Right forelimb (tissue), 1 donor: Measurements from ENCODE around the gene AKR1C4.
"Not testable (repeated sequence)": the region's sequence is repeated elsewhere in the genome, so short reads cannot be mapped to it uniquely, and the experiment has no call there.

Source experiments
- DNase-seq: peaks from one replicate; pipeline ENCODE4 v3.0.0-alpha.2; 2018

AKR1C4 gene

DNA sequence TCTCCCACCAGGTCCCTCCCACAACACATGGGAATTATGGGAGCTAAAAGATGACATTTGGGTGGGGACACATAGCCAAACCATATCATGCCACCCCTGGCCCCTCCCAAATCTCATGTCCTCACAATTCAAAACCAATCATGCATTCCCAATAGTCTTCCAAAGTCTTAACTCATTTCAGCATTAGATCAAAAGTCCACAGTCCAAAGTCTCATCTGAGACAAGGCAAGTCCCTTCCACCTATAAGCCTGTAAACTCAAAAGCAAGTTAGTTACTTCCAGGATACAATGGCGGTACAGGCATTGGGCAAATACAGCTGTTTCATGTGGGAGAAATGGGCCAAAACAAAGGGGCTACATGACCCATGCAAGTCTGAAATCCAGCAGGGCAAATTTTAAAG is 13.1 kb downstream of the AKR1C4 start:
- DNase-seq: not testable (repeated sequence)

DNA sequence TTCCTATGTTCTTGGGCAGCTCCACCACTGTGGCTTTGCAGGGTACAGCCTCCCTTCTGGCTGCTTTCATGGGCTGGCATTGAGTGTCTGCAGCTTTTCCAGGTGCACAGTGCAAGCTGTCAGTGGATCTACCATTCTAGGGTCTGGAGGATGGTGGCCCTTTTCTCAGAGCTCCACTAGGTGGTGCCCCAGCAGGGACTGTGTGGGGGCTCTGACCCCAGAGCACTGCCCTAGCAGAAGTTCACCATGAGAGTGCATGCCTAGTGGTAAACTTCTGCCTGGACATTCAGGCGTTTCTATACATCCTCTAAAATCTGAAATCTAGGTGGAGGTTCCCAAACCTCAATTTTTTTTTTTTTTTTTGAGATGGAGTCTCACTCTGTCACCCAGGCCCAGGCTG is 13.6 kb downstream of the AKR1C4 start:
- not testable (repeated sequence) for DNase-seq

DNA sequence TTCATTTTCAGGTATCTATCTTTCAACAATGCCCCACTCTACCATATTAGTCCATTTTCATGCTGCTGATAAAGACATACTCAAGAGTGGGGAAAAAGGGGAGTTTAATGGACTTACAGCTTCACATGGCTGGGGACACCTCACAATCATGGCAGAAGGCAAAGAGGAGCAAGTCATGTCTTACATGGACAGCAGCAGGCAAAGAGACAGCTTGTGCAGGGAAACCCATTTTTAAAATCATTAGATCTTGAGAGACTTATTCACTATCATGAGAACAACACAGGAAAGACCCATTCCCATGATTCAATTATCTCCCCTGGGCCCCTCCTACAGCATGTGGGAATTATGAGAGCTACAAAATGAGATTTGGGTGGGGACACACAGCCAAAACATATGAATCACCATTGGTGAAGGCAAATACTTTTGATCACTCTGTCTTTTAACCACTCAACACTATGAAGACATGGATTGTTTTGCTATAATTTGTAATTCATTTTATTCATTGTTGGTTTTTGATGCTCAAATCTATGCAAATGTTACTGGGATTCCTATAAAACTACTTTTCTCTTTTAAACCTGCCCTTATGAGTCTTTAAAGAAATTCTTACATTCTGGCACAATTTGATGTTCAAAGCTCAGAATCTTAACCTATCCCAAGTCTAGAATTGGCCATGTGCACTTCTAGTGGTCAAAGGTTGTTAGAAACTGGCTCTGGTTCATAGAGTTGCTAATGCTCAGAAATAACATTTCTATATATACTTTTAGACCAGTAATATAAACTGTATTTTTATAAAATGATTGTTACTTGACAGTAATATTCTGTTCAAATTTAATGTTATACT is 15.3 kb downstream of the AKR1C4 start:
- DNase-seq: no peak

DNA sequence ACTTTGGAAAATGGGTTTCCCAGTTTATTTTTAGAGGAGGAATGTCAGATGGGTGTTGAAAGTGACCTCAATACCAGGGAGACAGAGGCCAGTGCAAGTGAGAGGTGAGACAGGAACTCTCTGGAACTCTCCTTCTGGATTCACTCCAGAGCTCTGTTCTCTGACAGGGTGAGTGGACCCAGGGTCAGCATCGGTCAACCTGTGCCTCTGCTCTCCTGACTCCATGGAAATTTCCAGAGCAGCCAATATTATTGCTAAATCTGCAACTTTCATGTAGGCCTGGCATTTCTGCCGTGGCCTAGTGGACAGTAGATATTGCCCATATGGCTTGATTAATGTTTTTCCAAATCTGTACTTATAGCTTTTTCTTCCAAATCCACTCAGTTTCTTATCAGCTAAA is 20.2 kb downstream of the AKR1C4 start:
- DNase-seq: no peak

DNA sequence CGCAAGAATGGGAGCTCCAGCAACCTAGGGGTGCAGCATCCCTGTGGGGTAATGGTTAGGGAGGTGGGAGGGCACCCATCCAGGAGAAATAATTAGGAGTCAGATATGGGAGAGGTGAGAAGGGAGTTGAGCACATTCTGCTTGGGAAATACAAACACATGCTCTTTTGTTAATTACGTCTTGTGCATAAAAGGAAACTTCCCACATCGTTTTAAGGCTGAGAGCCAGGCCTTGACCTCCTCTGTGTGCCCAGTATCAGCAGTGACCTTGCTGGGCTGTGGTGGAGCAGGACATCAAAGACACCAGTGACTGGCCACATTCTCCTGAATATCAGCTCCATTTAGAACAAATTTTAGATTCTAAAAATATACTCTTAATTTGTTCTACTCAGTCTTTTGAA is 22.6 kb downstream of the AKR1C4 start:
- DNase-seq: no peak

DNA sequence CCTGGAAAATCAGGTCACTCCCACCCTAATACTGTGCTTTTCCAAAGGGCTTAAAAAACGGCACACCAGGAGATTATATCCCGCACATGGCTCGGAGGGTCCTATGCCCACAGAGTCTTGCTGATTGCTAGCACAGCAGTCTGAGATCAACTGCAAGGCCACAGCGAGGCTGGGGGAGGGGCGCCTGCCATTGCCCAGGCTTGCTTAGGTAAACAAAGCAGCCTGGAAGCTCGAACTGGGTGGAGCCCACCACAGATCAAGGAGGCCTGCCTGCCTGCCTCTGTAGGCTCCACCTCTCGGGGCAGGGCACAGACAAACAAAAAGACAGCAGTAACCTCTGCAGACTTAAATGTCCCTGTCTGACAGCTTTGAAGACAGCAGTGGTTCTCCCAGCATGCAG is 26.3 kb downstream of the AKR1C4 start:
- not testable (repeated sequence) for DNase-seq

DNA sequence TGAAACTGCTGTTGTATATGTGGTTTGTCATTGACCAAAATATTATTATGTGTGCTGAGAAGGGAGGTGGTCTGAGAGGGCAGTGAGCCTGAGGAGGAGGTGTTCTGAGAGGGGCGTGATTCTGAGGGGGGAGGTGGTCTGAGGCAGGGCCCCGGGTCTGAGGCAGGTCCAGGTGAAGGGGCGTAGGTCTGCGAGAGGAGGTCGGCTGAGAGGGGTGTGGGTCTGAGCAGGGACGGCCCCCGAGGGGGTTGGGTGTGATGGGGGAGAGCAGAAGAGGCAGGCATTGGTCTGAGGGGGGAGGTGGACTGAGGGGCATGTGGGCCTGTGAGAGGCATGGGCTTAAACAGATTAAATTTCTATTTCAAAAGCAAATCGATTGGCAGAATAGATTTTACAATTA is 32.4 kb downstream of the AKR1C4 start:
- DNase-seq: no peak

DNA sequence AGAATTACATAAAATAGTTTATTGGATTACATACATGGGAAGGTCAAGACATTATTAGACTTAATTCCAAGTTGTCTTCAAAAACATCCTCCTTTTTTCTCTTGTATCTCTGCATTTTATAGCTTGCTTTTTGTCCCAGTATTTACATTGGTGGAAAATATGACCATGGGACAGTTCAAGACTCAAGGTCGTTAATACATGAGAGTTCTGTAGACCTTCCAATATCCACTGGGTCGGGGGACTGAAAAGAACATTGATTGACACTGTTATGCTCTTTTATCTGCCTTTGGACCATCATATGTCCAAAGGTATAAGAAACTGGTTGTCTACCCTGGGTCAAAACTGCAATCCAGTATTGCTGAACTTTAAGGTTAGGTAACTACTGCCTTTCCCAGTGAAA is 36.7 kb downstream of the AKR1C4 start:
- DNase-seq: no peak

DNA sequence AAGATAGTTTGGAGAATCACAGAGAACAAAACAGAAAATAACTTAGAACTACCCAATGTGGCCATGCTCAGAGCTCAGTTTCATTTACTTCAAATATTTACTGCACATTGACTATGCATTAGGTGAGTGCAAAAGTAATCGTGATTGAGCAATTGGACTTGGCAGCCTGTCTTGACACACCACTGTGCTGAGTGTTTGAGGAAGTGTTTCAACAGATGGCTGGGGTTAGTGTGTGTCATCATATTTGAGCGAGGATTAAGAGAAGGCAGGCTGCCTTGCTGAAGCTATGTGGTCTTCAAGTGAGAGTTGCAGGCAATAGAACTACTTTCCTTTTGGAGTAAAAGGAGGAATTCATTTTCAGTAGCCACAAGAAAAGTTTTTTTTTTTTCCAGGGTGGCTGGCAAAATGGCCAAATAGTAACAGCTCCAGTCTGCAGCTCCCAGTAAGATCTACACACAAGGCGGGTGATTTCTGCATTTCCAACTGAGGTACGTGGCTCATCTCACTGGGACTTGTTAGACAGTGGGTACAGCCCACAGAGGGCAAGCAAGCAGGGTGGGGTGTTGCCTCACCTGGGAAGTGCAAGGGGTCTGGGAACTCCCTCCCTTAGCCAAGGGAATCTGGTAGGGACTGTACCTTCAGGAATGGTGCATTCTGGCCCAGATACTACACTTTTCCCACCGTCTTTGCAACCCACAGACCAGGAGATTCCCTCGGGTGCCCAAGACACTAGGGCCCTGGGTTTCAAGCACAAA is 37.6 kb downstream of the AKR1C4 start:
- no peak for DNase-seq

DNA sequence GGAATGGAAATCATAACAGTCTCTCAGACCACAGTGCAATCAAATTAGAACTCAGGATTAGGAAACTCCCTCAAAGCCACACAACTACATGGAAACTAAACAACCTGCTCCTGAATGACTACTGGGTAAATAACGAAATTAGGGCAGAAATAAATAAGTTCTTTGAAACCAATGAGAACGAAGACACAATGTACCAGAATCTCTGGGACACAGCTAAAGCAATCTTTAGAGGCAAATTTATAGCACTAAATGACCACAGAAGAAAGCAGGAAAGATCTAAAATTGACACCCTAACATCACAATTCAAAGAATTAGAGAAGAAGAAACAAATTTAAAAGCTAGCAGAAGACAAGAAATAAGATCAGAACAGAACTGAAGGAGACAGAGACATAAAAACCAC is 40.9 kb downstream of the AKR1C4 start:
- not testable (repeated sequence) for DNase-seq

DNA sequence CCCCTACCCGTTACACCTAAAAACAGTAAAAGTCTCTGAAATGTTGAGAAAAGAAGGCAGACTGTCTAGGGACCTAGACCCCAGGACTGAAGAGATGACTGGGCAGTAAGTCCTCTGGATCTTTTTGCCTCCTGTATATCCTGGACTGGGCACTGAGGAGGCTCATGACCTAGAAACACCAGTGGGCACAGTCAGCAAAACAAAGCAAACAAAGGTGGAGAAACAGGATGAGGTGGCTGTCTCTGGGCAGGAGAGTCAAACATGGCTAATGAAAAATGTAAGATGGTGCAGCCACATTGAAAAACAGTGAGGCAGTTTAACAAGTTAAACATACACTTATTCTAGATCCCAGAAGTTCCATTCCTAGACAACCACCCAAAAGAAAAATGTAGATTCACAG is 45.9 kb downstream of the AKR1C4 start:
- no peak for DNase-seq

DNA sequence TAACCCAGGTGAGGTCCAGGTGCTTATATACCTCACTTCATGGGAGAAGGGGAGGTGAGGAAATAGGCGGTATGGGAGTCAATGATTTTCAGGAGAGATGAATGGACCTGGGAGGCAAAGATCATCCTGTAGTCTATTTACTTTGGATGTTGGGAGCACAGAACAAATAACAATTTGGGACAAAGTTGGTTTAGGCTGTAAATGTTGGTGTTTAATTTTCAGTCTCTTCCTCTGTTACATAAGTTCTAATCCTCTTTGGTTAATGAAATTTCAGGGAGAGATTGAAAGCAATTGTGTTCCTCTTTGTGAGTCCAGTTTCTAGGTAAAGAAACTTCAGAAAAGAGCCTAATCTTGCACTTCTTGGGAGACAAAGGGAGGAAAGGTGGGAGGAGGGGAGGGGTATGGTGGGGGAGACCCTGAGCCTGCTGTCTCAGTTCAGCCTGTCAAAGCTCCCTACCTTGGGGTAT is 46.9 kb downstream of the AKR1C4 start:
- DNase-seq: no peak

DNA sequence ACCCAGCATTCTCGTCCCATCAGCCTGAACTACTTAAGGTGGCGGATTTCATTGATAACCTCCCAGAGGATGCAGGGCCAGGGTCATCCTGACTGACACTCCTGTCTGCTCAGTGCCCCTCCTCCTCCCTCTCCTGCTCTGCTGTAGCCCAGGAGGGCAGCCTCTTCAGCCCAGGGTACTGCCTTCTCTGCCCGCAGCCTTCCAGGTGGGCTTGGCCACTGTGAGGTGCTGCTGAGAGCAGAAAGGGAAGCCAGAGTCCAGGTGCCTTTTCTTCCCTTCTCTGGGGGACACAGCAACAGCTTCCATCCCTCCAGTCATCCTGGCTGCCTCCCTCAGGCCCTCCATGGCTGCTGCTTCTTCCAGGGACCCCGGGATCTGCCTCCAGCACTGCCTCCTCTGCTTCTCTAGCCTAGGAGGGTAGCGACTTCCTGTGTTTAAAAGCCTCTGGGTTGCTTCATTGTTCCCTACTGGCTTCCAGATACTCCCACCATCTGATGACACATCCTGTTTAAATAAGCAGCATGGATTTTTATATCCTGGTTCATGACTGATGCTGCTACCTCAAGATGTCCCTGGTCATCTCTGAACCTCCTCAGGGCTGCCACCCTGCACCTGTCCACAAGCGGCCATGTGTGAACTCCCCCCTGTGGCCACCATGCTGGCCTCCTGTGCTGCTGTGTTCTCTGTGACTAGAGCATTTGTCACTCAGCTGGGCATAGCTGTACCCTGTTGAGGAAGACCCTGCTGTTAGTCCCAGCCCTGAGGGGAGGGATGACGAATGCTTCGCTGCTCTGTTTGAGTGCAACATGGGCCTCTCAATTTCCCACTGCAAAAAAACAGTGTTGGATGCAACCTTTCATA is 55.8 kb downstream of the AKR1C4 start:
- DNase-seq: no peak

DNA sequence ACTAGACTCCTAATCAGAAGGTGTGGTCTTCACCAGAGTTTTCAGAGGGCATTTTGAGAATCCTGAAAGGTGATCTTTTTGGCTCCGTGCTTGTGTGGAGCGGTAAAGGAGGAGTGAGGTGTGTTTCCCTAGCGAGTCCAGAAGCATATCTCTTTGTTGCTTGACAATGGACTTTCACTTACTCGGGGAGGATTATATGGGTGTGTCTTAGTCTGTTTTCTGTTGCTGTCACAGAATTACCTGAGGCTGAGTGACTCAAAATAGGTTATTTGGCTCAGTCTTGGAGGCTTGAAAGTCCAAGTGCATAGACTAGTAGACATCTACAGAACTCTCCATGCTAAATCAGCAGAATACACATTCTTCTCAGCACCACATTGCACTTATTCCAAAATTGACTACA is 57.9 kb downstream of the AKR1C4 start:
- DNase-seq: no peak

DNA sequence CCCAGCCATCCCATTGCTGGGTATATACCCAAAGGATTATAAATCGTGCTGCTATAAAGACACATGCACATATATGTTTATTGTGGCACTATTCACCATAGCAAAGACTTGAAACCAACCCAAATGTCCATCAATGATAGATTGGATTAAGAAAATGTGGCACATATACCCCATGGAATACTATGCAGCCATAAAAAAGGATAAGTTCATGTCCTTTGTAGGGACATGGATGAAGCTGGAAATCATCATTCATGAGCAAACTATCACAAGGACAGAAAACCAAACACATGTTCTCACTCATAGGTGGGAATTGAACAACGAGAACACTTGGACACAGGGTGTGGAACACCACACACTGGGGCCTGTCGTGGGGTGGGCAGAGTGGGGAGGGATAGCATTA is 61.1 kb downstream of the AKR1C4 start:
- DNase-seq: not testable (repeated sequence)

DNA sequence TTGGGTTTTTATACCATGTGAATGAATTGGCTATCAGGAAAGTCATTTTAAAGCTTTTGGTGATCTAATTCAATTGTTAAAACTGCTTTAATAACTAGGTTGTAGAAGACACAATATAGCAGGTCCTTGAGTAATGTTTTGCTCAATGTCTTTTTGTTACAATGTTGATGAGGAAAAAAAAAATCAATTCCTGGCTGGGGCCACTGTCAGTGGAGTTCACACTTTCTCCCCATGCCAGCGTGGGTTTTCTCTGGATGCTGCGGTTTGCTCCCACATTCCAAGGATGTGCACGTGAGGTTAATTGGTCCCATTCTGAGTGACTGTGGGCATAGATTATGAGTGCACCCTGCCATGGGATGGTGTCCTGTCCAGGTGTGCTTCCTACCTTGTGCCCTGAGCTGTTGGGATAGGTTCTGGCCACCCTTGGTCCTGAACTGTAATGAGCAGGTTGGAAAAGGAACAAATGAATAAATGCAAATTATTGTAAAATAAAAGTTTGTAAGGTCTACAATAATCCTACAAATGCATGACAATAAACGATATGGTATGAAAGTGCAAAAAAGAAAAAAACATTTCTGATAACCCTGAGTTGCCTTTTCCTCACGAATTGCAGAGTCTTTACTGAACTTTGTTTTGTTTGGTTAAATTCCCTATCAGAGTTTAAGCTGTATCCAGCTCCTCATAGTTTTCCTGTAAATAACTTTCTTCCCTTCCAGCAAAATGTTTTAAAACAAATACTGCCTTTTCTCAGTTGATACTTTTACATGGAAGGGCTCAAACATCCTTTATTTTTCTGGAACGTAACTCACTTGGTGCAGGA is 62.7 kb downstream of the AKR1C4 start:
- no peak for DNase-seq

DNA sequence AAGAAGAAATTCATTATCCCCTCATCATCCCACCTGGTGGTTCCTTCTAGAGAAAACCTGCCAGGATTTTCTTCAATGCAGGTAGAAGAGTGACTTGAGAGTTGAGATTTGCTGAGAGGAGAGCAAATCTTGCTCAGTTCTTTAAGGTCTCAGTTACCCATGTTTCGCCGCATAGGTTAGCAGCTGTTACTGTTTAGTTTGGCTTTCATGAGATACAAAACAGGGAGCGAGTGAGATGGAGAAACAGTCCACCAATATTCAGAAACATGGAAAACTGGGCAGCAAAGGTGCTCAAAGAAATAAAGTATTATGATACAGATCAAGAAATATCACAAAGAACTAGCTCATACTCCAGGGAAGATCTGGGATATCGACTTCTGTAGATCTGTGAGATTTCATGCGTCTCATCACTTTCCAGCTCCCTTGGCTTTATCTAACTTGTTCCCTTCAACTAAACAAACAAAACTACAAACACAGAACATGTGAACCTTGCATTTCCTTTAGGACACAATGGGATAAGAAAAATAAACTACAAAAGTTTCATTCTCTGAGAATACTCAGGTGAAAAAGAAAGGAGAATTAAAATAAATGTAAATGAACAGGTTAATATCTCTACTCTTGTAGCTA is 63.4 kb downstream of the AKR1C4 start:
- no peak for DNase-seq

DNA sequence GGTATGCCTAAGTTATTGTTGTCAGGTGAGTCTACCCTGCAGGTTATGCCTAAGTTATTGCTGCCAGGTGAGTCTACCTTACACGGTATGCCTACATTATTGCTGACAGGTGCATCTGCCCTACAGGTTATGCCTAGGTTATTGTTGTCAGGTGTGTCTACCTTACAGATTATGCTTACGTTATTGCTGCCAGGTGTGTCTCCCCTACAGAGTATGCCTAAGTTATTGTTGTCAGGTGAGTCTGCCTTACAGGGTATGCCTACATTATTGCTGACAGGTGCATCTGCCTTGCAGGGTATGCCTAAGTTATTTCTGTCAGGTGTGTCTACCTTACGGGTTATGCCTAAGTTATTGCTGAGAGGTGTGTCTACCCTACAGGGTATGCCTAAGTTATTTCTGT is 64.2 kb downstream of the AKR1C4 start:
- no peak for DNase-seq

DNA sequence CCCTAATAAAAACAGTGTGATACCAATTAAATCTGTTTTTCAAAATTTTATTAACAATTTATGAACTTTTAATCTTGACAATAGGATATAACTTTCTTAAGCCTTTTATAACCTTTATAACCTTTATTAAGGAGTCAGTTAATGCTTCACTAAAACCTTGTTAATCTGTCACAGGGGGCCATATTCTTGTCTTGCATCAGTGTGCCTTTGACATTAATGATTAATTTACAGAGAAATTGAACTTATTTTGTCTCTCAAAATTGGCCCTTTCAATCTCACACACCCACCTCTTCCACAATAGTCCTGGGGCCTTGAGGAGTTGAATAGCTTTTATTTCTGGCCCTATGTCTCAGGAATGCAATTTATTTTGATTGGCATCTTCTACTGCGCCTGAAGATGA is 68.5 kb downstream of the AKR1C4 start:
- no peak for DNase-seq

DNA sequence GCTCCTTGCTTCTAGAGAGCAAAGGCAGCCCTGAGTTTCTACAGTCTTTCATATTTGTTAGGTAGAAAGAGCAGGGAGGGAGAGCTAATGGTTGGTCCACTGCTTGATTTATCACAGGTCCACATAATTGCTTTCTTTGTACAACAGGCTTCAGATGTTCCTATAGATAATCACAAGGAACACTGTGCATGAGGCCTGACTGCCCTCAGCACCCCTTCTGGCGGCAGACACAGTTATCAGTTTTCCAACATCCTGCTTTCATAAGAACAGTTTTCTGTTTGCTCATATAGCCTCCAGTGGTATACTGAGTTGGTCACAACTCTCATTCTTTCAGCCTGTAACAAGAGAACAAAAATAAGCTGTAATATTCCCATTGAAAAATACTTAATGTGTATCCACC is 69.7 kb downstream of the AKR1C4 start:
- no peak for DNase-seq

DNA sequence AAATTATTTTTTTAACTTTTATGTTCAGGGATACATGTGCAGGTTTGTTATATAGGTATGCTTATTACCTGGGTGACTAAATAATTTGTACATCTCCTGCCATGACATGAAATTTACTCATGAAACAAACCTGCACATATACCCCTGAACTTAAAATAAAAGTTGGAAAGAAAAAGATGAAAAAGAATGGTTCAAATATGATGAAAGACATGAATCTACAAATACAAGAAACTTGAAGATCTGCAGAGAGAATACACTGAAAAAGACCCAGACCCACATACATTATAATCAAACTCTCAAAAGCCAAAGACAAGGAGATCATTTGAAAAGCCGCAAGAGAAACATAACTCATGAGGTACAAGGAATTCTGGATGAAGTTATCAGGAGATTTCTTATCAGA is 70.2 kb downstream of the AKR1C4 start:
- no peak for DNase-seq

DNA sequence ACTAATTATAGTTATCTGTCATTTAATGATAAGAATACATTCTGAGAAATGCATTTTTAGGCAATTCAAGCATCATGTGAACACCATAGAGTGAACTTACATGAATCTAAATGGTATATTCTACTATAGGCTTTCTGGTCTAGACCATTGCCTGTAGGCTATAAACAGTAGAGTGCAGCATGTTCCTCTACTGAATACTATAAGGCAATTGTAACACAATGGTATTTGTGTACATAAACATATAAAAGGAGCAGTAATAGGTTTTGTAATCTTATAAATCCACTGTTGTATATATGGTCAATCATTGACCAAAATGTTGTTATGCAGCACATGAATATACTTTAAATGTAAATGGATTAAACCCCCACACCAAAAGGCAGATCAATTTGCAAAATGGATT is 71.6 kb downstream of the AKR1C4 start:
- no peak for DNase-seq
